GM21576 (cell line): ENCODE data around the gene IL17REL.

Source experiments
- ATAC-seq: cut with Tn5 transposase; IDR thresholded peaks from one replicate; pipeline ENCODE4 v1.9.1; 2021; ENCODE audit warnings: mild to moderate bottlenecking, moderate library complexity; ENCODE audit not compliant: unreplicated experiment

The IL17REL gene

GRCh38 chr22:50012211-50013181 lies at the start of gene IL17REL:
TSS of gene IL17REL (minus strand) at chr22:50012765. CDS start at chr22:50012646, 119 bp downstream.
- ATAC-seq, result no peak

- no peak for ATAC-seq
Observed at GRCh38 chr22:50061824-50062355, 49.3 kb upstream of the IL17REL start.

- ATAC-seq, result no peak
Observed at GRCh38 chr22:50061141-50061823, 48.7 kb upstream of the IL17REL start.

- no peak for ATAC-seq
Observed at GRCh38 chr22:50060441-50061140, 48.0 kb upstream of the IL17REL start.

- no peak for ATAC-seq
Observed at GRCh38 chr22:50059881-50060262, 47.3 kb upstream of the IL17REL start.

- no peak for ATAC-seq
Observed at GRCh38 chr22:50058906-50059880, 46.6 kb upstream of the IL17REL start.

- ATAC-seq, result no peak
Observed at GRCh38 chr22:50058061-50058905, 45.7 kb upstream of the IL17REL start, which contains the start of gene TTLL8. TSS of gene TTLL8 (minus strand) at chr22:50058298.

GRCh38 chr22:50057278-50058060 lies 44.9 kb upstream of the IL17REL start:
- no peak for ATAC-seq

- ATAC-seq, result no peak
Observed at GRCh38 chr22:50056214-50056972, 43.8 kb upstream of the IL17REL start.

GRCh38 chr22:50053861-50054260 lies 41.3 kb upstream of the IL17REL start:
- no peak for ATAC-seq

- ATAC-seq, result no peak
Observed at GRCh38 chr22:50051930-50052329, 39.4 kb upstream of the IL17REL start.

- no peak for ATAC-seq
Observed at GRCh38 chr22:50049299-50050195, 37.0 kb upstream of the IL17REL start.

- no peak for ATAC-seq
Observed at GRCh38 chr22:50048836-50049235, 36.3 kb upstream of the IL17REL start.

GRCh38 chr22:50048061-50048765 lies 35.6 kb upstream of the IL17REL start:
- no peak for ATAC-seq

- no peak for ATAC-seq
Observed at GRCh38 chr22:50047346-50047745, 34.8 kb upstream of the IL17REL start.
